Measurements from ENCODE around the gene BTBD18. TPM values are rescaled to one million over a fixed set of nuclear protein-coding genes. Genes with fewer than 3 reads are reported as not detected.

The BTBD18 gene
- total and polyA plus RNA-seq, 2 of the 13 experiments (the other 11 are each of a cell fraction or from before 2014, with no cell fraction given): not detected

- TF ChIP-seq, protein P1, sequence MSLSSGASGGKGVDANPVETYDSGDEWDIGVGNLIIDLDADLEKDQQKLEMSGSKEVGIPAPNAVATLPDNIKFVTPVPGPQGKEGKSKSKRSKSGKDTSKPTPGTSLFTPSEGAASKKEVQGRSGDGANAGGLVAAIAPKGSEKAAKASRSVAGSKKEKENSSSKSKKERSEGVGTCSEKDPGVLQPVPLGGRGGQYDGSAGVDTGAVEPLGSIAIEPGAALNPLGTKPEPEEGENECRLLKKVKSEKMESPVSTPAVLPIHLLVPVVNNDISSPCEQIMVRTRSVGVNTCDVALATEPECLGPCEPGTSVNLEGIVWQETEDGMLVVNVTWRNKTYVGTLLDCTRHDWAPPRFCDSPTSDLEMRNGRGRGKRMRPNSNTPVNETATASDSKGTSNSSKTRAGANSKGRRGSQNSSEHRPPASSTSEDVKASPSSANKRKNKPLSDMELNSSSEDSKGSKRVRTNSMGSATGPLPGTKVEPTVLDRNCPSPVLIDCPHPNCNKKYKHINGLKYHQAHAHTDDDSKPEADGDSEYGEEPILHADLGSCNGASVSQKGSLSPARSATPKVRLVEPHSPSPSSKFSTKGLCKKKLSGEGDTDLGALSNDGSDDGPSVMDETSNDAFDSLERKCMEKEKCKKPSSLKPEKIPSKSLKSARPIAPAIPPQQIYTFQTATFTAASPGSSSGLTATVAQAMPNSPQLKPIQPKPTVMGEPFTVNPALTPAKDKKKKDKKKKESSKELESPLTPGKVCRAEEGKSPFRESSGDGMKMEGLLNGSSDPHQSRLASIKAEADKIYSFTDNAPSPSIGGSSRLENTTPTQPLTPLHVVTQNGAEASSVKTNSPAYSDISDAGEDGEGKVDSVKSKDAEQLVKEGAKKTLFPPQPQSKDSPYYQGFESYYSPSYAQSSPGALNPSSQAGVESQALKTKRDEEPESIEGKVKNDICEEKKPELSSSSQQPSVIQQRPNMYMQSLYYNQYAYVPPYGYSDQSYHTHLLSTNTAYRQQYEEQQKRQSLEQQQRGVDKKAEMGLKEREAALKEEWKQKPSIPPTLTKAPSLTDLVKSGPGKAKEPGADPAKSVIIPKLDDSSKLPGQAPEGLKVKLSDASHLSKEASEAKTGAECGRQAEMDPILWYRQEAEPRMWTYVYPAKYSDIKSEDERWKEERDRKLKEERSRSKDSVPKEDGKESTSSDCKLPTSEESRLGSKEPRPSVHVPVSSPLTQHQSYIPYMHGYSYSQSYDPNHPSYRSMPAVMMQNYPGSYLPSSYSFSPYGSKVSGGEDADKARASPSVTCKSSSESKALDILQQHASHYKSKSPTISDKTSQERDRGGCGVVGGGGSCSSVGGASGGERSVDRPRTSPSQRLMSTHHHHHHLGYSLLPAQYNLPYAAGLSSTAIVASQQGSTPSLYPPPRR (CRISPR knock-in tag; IDR thresholded peaks at IDR 0.05; ENCODE audit: borderline replicate concordance): peak; percentile 88; the same call in 1 of the 2 replicates
- no peak for TF ChIP-seq THAP8 (CRISPR knock-in tag; IDR thresholded peaks at IDR 0.05; ENCODE audit: borderline replicate concordance)
- no peak for TF ChIP-seq RBM39 (IDR thresholded peaks at IDR 0.05; ENCODE audit: low read depth, low read length, poor library complexity, severe bottlenecking)
- TF ChIP-seq NFE2L2 (IDR thresholded peaks at IDR 0.05; ENCODE audit: low read length): no peak
- TF ChIP-seq, protein P2, sequence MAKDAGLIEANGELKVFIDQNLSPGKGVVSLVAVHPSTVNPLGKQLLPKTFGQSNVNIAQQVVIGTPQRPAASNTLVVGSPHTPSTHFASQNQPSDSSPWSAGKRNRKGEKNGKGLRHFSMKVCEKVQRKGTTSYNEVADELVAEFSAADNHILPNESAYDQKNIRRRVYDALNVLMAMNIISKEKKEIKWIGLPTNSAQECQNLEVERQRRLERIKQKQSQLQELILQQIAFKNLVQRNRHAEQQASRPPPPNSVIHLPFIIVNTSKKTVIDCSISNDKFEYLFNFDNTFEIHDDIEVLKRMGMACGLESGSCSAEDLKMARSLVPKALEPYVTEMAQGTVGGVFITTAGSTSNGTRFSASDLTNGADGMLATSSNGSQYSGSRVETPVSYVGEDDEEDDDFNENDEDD (CRISPR knock-in tag; IDR thresholded peaks at IDR 0.05; ENCODE audit: borderline replicate concordance): no peak
- TF ChIP-seq ZNF639 (CRISPR knock-in tag; conservative IDR thresholded peaks at IDR 0.05): no peak
- peak; percentile 57; the same call in 1 of the 2 replicates for TF ChIP-seq ZNF431 (CRISPR knock-in tag; IDR thresholded peaks at IDR 0.05; ENCODE audit: borderline replicate concordance, low read depth)
- peak; percentile 98 for TF ChIP-seq ELF3 (CRISPR knock-in tag; IDR thresholded peaks at IDR 0.05)
- no peak for TF ChIP-seq FOXM1 (CRISPR knock-in tag; IDR thresholded peaks at IDR 0.05)
- peak; percentile 62; the same call in 1 of the 2 replicates for TF ChIP-seq ESRRA (CRISPR knock-in tag; IDR thresholded peaks at IDR 0.05; ENCODE audit: low read depth)
- TF ChIP-seq, protein P3, sequence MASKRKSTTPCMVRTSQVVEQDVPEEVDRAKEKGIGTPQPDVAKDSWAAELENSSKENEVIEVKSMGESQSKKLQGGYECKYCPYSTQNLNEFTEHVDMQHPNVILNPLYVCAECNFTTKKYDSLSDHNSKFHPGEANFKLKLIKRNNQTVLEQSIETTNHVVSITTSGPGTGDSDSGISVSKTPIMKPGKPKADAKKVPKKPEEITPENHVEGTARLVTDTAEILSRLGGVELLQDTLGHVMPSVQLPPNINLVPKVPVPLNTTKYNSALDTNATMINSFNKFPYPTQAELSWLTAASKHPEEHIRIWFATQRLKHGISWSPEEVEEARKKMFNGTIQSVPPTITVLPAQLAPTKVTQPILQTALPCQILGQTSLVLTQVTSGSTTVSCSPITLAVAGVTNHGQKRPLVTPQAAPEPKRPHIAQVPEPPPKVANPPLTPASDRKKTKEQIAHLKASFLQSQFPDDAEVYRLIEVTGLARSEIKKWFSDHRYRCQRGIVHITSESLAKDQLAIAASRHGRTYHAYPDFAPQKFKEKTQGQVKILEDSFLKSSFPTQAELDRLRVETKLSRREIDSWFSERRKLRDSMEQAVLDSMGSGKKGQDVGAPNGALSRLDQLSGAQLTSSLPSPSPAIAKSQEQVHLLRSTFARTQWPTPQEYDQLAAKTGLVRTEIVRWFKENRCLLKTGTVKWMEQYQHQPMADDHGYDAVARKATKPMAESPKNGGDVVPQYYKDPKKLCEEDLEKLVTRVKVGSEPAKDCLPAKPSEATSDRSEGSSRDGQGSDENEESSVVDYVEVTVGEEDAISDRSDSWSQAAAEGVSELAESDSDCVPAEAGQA (IDR thresholded peaks at IDR 0.05; ENCODE audit: low read depth): no peak
- TF ChIP-seq, protein P3 (CRISPR knock-in tag; IDR thresholded peaks at IDR 0.05; ENCODE audit: borderline replicate concordance): no peak
- peak; percentile 80; the same call in 1 of the 2 replicates for TF ChIP-seq ETV5 (CRISPR knock-in tag; IDR thresholded peaks at IDR 0.05; ENCODE audit: borderline replicate concordance)
These were observed 49.0 kb upstream of the BTBD18 start (continued) for GRCh38 chr11:57800444-57801182.

Data from HepG2 (cell line).